DOHH2 (cell line): Measurements from ENCODE around the gene KATNAL2.

Experiments
- H3F3A ChIP-seq: fragments of 200-600 bp; sonication (generic), shearing (Covaris generic); 2 replicates; pipeline ENCODE4 v1.6.0; 2016; ENCODE audit warnings: antibody characterized with exemption, mild to moderate bottlenecking; ENCODE audit not compliant: control insufficient read depth, insufficient read depth
- H3K27ac ChIP-seq: fragments of 200-600 bp; sonication (generic); 2 replicates; pipeline ENCODE4 v1.5.1; 2014; ENCODE audit warnings: low read depth, mild to moderate bottlenecking, low read length, moderate library complexity
- H3K27me3 ChIP-seq: fragments of 200-600 bp; sonication (generic); 2 replicates; pipeline ENCODE4 v1.6.1; 2014; ENCODE audit warnings: mild to moderate bottlenecking, low read length, mixed read lengths; ENCODE audit not compliant: control insufficient read depth
- H3K36me3 ChIP-seq: fragments of 200-600 bp; sonication (generic); 2 replicates; pipeline ENCODE4 v1.6.1; 2014; ENCODE audit warnings: mild to moderate bottlenecking, low read length, moderate library complexity, mixed read lengths; ENCODE audit not compliant: control insufficient read depth
- H3K4me1 ChIP-seq: fragments of 200-600 bp; sonication (generic); 2 replicates; pipeline ENCODE4 v1.6.1; 2014; ENCODE audit warnings: mild to moderate bottlenecking, low read length, mixed read lengths; ENCODE audit not compliant: control insufficient read depth
- H3K4me2 ChIP-seq: fragments of 200-600 bp; sonication (generic); 2 replicates; pipeline ENCODE4 v1.6.0; 2014; ENCODE audit warnings: mild to moderate bottlenecking, low read length, moderate library complexity
- H3K4me3 ChIP-seq: fragments of 200-600 bp; sonication (generic); 2 replicates; pipeline ENCODE4 v1.5.1; 2014; ENCODE audit warnings: mild to moderate bottlenecking, low read length, mixed read lengths
- H3K79me2 ChIP-seq: fragments of 200-600 bp; sonication (generic); 2 replicates; pipeline ENCODE4 v1.6.1; 2014; ENCODE audit warnings: mild to moderate bottlenecking, low read length, mixed read lengths; ENCODE audit not compliant: control insufficient read depth
- H3K9me2 ChIP-seq: fragments of 200-600 bp; sonication (generic); replicated peaks from 2 replicates; pipeline ENCODE4 v1.6.1; 2014; ENCODE audit warnings: mild to moderate bottlenecking, low read length, mixed read lengths; ENCODE audit not compliant: control insufficient read depth
- H3K9me3 ChIP-seq: fragments of 200-600 bp; sonication (generic); 2 replicates; pipeline ENCODE4 v1.6.1; 2014; ENCODE audit warnings: antibody characterized with exemption, low read length, mixed read lengths; ENCODE audit not compliant: control insufficient read depth, insufficient read depth
- H4K20me1 ChIP-seq: fragments of 200-600 bp; sonication (generic); 2 replicates; pipeline ENCODE4 v1.6.0; 2014; ENCODE audit warnings: low read depth, mild to moderate bottlenecking, antibody characterized with exemption, low read length, moderate library complexity; ENCODE audit not compliant: control insufficient read depth, insufficient read depth
- CTCF ChIP-seq: fragments of 200-600 bp; sonication (generic); IDR thresholded peaks from one replicate; pipeline ENCODE4 v1.5.1; 2014; ENCODE audit warnings: antibody characterized with exemption, mild to moderate bottlenecking, low read depth, low read length; ENCODE audit not compliant: poor library complexity, severe bottlenecking
- EZH2phosphoT487 ChIP-seq: fragments of 200-600 bp; sonication (generic); IDR thresholded peaks from 2 replicates; pipeline ENCODE4 v1.6.1; 2017; ENCODE audit warnings: borderline replicate concordance, mild to moderate bottlenecking, antibody characterized with exemption, low read length, moderate library complexity, mixed read lengths

The KATNAL2 gene

GRCh38 chr18:46917803-46918600 is 600 bp downstream of the KATNAL2 start:
- Histone ChIP-seq H3K79me2 (peaks cover 56% of the 10 kb centered on the region), H4K20me1 (peaks cover 9% of the 10 kb centered on the region; the same call in 1 of the 2 replicates), H3K4me1 (peaks cover 27% of the 10 kb centered on the region), H3K9me2 (no peaks in the 10 kb centered on the region), H3K27ac (peak overlapping the region; percentile 69), H3K27me3 (no peaks in the 10 kb centered on the region), H3F3A (peaks cover 11% of the 10 kb centered on the region), H3K4me3 (peak overlapping the region; percentile 79), H3K9me3 (no peaks in the 10 kb centered on the region), H3K36me3 (peaks cover 5% of the 10 kb centered on the region; the same call in 1 of the 2 replicates), H3K4me2 (peak overlapping the region; percentile 94)
- TF ChIP-seq CTCF (peak; percentile 3), EZH2phosphoT487 (no peak)

- Histone ChIP-seq H3K4me1 (peaks cover 21% of the 10 kb centered on the region), H3K27ac (no peak overlapping the region), H3K4me3 (no peak overlapping the region), H3K36me3 (peaks cover 5% of the 10 kb centered on the region; the same call in 1 of the 2 replicates), H3F3A (peaks cover 11% of the 10 kb centered on the region), H4K20me1 (peaks cover 2% of the 10 kb centered on the region; the same call in 1 of the 2 replicates), H3K9me3 (no peaks in the 10 kb centered on the region), H3K27me3 (no peaks in the 10 kb centered on the region), H3K79me2 (peaks cover 35% of the 10 kb centered on the region), H3K9me2 (no peaks in the 10 kb centered on the region), H3K4me2 (no peak overlapping the region)
- no peak for TF ChIP-seq EZH2phosphoT487
- TF ChIP-seq CTCF = no peak
These were observed 2.7 kb downstream of the KATNAL2 start for GRCh38 chr18:46920067-46920466.

GRCh38 chr18:46920653-46921052 is 3.3 kb downstream of the KATNAL2 start:
- TF ChIP-seq CTCF (no peak), EZH2phosphoT487 (no peak)
- Histone ChIP-seq H3K9me3 (no peaks in the 10 kb centered on the region), H3K4me2 (no peak overlapping the region), H3K9me2 (no peaks in the 10 kb centered on the region), H3K79me2 (peaks cover 29% of the 10 kb centered on the region), H3K27me3 (no peaks in the 10 kb centered on the region), H3K36me3 (peaks cover 5% of the 10 kb centered on the region; the same call in 1 of the 2 replicates), H3K4me1 (peaks cover 15% of the 10 kb centered on the region), H3K27ac (no peak overlapping the region), H3K4me3 (no peak overlapping the region), H4K20me1 (no peaks in the 10 kb centered on the region), H3F3A (peaks cover 11% of the 10 kb centered on the region)
